ENCODE measurements around the gene RPP25L.
A peak's percentile ranks its signal among the peaks of the same experiment; 100 is the strongest.

Gene RPP25L

DNA sequence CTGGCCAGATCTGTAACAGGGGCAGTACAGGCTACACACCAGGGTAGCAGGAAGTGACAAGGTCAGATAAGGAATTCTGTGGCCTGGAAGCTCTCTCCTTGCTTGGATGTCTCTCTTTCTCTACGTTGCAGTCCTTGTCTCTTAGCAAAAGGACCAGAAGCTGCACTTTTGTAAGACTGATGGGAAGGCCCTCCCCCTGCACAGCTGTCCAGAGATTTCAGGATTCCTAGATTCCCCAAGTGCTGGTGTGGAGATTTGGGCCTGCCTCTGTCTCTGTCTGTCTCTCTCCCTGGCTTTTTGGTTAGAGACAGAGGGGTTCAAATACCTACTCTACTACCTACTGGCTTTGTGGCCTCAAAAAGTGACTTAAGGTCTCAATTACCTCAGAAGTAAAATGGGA, 12.4 kb downstream of the RPP25L start:
- Histone ChIP-seq H3K27me3 (ENCODE audit: control insufficient read depth in 2 of 2, insufficient read depth in 2 of 2, low read length in 2 of 2) (no peaks in the 10 kb centered on the region), H3K36me3 (ENCODE audit: control insufficient read depth in 2 of 2, insufficient read depth in 2 of 2, low read length in 2 of 2) (no peaks in the 10 kb centered on the region), H3K9ac (ENCODE audit: low read depth in 1 of 2, low read length in 2 of 2) (no peak overlapping the region), H3K4me1 (ENCODE audit: control insufficient read depth in 2 of 2, insufficient read depth in 2 of 2, low read length in 2 of 2) (no peaks in the 10 kb centered on the region), H3K9me3 (ENCODE audit: control insufficient read depth in 2 of 2, low read length in 2 of 2) (no peaks in the 10 kb centered on the region), H3K4me3 (ENCODE audit: low read length in 2 of 2) (no peak overlapping the region), H3K27ac (ENCODE audit: low read depth in 2 of 2, low read length in 2 of 2) (no peak overlapping the region)

DNA sequence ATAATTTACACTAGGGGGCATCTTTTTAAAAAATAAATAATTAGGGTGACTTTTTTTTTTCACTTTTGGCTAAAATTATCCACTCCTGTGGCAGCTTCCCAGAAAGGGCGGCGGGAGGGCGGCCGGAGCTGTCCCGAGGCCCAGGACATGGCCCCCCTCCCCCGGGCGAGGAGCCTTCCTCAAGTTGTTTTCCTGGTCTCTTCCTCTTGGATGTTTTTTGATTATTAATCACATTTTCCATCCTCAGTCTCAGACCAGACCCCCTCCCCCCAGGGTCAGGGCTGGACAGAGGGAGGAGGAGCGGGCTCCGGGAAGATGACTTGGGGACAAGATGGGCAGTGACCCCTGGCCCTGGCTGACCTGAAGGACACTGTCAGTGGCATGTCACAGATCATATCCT, 17.7 kb downstream of the RPP25L start:
- no peaks in the 10 kb centered on the region for H3K36me3 ChIP-seq (ENCODE audit: control insufficient read depth in 2 of 2, insufficient read depth in 2 of 2, low read length in 2 of 2)
- H3K4me1 ChIP-seq (ENCODE audit: control insufficient read depth in 2 of 2, insufficient read depth in 2 of 2, low read length in 2 of 2), result peaks cover 17 to 19% of the 10 kb centered on the region in 2 donors
- H3K27ac ChIP-seq (ENCODE audit: low read depth in 2 of 2, low read length in 2 of 2), result no peak overlapping the region
- no peak overlapping the region for H3K4me3 ChIP-seq (ENCODE audit: low read length in 2 of 2)
- H3K27me3 ChIP-seq (ENCODE audit: control insufficient read depth in 2 of 2, insufficient read depth in 2 of 2, low read length in 2 of 2), result peaks cover 15 to 25% of the 10 kb centered on the region in 2 donors
- no peak overlapping the region for H3K9ac ChIP-seq (ENCODE audit: low read depth in 1 of 2, low read length in 2 of 2)
- no peaks in the 10 kb centered on the region for H3K9me3 ChIP-seq (ENCODE audit: control insufficient read depth in 2 of 2, low read length in 2 of 2)

DNA sequence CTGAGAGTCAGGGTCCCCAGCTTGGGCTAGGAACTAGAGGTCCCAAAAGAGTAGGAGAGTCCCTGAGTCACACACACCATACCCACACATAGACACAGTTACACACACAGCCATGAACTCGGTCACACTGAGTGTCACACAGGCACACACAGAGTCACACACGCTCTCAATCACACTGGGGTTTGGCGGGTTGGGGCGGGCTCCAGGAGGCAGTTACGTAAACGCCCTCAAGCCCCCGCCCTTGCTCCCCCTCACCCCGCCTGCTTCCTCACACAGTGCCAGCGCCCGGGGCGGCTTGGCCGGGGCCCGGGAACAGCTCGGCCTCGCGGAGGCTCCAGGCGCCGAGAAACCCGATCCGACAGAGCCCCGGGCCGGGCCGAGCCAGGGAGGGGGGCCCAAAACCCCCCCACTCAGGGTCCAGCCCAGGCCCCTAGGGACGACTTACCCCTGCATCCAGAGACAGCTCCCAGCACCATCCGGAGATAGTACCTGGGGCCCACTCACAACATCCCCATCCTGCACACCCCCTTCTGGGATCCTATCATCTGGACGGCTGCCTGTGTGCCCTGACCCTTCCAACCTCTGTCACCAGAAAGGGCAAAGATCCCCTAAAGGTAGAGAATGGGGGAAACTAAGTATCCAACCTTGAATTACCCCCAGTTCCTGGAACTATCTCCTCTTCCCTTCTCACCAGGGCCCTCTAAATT, 18.8 kb downstream of the RPP25L start:
- H3K36me3 ChIP-seq (ENCODE audit: control insufficient read depth in 2 of 2, insufficient read depth in 2 of 2, low read length in 2 of 2), result no peaks in the 10 kb centered on the region
- H3K27me3 ChIP-seq (ENCODE audit: control insufficient read depth in 2 of 2, insufficient read depth in 2 of 2, low read length in 2 of 2), result peaks cover 25 to 36% of the 10 kb centered on the region in 2 donors
- H3K9me3 ChIP-seq (ENCODE audit: control insufficient read depth in 2 of 2, low read length in 2 of 2), result no peaks in the 10 kb centered on the region
- peaks cover 17 to 21% of the 10 kb centered on the region in 2 donors for H3K4me1 ChIP-seq (ENCODE audit: control insufficient read depth in 2 of 2, insufficient read depth in 2 of 2, low read length in 2 of 2)
- no peak overlapping the region for H3K4me3 ChIP-seq (ENCODE audit: low read length in 2 of 2)
- no peak overlapping the region for H3K9ac ChIP-seq (ENCODE audit: low read depth in 1 of 2, low read length in 2 of 2)
- H3K27ac ChIP-seq (ENCODE audit: low read depth in 2 of 2, low read length in 2 of 2), result no peak overlapping the region

DNA sequence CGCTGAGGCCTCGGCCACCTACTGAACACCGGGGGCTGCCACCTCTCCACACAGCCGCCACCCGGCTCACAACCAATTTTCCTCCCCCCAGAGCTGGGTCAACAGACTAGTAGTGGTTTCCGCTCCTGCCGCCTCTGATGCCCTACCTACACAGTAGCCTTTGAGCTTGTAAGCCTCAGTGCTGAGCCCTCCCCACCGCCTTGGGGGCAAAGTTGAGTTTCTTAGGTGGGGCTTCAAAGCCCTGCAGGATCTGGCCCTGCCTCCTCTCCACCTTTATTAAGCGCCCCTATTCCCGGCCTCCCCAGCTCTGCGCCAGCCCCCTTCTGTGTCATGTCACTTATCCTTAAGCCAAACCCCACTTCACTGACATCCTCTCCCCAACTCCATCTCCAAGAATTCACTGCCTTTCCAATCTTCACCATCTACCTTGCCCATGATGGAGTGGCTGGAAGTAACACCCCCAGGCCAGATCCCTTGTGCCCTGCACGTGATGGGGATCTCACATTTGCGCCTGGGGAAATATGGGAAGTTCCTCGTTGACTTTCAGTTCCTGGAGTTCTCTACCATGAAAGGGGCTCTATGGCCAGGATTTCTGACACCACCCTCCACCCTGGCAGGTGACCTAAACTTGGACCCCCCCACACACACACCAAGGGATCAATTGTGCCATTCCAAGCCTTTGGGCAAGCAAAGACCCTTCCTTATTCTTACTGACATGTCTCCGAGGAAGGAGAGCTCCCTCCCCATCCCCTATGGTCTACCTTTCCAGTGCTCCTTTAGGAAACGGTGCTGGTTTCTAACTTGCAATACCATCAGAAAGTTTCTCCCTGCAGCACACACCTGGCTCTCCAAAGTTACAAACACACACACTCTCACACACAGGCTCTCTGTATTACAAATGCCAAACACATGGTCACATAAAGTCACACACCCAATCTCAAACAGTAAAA, 19.7 kb downstream of the RPP25L start:
- no peaks in the 10 kb centered on the region for H3K36me3 ChIP-seq (ENCODE audit: control insufficient read depth in 2 of 2, insufficient read depth in 2 of 2, low read length in 2 of 2)
- H3K27ac ChIP-seq (ENCODE audit: low read depth in 2 of 2, low read length in 2 of 2), result no peak overlapping the region
- no peaks in the 10 kb centered on the region for H3K9me3 ChIP-seq (ENCODE audit: control insufficient read depth in 2 of 2, low read length in 2 of 2)
- H3K27me3 ChIP-seq (ENCODE audit: control insufficient read depth in 2 of 2, insufficient read depth in 2 of 2, low read length in 2 of 2), result peaks cover 34 to 44% of the 10 kb centered on the region in 2 donors
- H3K4me3 ChIP-seq (ENCODE audit: low read length in 2 of 2), result no peak overlapping the region
- H3K4me1 ChIP-seq (ENCODE audit: control insufficient read depth in 2 of 2, insufficient read depth in 2 of 2, low read length in 2 of 2), result peaks cover 17 to 21% of the 10 kb centered on the region in 2 donors
- no peak overlapping the region for H3K9ac ChIP-seq (ENCODE audit: low read depth in 1 of 2, low read length in 2 of 2)

DNA sequence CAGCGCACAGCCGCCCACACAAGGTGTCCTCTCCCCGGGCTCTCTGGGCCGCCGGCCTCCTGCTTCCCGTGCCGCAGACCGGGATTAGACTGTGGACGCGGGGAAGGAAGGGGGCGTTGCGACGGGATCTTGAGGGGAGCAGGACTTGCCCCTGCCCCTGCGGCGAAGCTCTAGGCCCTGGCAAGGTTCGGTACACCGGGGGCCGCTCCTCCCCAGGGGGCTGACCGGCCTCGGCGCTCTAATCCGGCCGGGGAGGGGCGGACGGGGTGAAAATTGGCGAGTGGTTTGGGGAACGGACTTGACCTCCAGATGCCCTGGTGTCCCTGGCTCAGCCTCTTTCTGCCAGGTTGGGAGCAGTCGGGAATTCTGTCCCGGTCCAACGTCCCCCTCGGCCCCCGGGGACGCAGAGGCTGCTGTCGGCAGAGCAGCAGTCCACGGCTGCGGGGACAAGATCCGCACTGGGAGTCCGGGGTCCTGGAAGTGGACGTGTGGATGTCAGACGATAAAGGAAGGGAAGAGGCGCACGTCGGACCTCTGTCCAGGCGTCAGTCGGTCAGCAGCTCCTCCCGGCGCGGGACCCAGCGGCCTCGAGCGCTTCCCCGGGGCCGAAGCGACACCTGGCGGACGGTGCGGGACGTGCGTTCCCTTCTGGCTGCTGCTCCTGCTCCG, 20.5 kb downstream of the RPP25L start:
- Histone ChIP-seq H3K36me3 (ENCODE audit: control insufficient read depth in 2 of 2, insufficient read depth in 2 of 2, low read length in 2 of 2) (no peaks in the 10 kb centered on the region), H3K9ac (ENCODE audit: low read depth in 1 of 2, low read length in 2 of 2) (peak overlapping the region in 1 of 2 donors; percentile 13), H3K27ac (ENCODE audit: low read depth in 2 of 2, low read length in 2 of 2) (peak overlapping the region in 1 of 2 donors; percentile 5), H3K9me3 (ENCODE audit: control insufficient read depth in 2 of 2, low read length in 2 of 2) (no peaks in the 10 kb centered on the region), H3K27me3 (ENCODE audit: control insufficient read depth in 2 of 2, insufficient read depth in 2 of 2, low read length in 2 of 2) (peaks cover 42 to 53% of the 10 kb centered on the region in 2 donors), H3K4me3 (ENCODE audit: low read length in 2 of 2) (peak overlapping the region; percentile 49 to 56), H3K4me1 (ENCODE audit: control insufficient read depth in 2 of 2, insufficient read depth in 2 of 2, low read length in 2 of 2) (peaks cover 17 to 21% of the 10 kb centered on the region in 2 donors)

DNA sequence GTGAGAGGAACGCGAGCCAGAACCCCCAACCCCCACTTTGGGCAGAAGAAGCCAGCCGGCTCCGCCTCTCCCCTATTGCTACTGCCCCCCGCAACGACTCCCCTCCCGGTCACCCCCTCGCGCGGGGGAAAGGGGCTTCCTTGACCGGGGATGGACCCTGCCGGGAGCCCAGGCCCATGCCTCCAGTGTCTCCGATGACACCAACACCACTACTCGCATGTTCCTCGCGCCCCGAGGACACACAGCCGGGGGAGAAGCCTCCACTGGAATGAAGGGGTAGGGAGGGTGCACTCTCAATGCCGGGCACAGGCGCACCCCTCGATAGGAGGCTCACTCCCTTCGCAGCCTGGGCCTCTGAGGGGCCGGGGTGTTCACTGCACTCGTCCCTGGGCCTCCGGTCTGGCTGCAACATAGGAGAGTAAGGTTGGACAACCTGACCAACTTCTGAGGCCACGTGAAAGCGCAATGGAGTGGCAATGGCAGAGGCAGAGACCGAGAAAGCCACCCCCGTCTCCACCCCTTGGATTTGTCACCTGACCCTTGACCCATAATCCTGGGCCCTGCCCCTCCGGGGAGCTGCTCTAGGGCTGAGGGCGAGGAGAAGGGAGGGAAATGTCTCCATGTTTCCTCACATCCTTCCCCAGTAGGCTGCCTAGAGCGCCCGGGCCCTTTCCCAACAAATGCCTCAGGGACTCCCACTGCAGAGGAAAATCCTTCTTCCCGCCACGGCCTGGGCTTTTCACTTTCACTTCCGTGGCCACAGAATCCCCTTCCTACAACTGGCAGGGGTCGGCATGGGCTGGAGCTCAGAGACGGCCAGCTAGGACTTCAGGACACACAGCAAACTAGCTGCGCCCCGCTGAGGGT, 21.3 kb downstream of the RPP25L start:
- H3K27ac ChIP-seq (ENCODE audit: low read depth in 2 of 2, low read length in 2 of 2), result peak overlapping the region in 1 of 2 donors; percentile 58

DNA sequence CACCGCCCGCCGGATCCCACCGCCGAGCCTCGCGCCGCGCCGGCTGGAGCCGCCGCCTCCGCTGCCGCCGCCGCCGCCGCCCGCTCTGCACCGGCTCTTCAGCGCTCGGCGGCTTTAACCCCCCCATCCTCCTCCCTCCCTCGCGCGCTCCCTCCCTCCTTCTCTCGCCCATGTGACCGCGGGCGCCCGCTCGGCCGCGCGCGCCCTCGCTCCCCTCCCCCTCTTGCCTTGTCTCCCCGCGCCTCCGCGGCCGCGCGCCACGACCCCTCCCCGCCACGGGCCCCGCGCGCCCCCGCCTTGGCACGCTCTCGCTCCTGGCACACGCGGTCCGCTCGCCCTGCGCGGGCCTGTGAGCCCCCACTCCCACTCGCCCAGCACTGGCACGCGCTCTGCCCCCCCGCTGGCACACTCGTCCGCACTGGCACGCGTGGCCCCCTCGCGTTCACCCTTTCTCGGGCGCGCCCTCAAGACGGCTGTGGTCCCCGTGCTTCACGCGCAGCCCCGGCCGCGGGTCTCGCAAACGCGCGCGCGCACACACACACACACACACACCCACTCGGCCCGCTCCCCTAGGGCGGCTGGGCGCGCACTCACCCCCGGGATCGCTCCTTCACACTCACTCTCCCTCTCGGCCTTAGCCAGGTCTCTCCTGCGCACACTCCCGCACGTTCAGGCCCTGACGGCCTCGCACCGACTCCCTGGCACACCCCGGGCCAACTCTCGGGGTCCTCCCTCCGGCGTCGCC, 22.1 kb downstream of the RPP25L start, which contains the start of gene CNTFR:
Gene CNTFR, minus strand, starts transcription at position 89 of the 745 bp plus-strand sequence. CDS start 20,743 bp downstream, outside the sequence.
- Histone ChIP-seq H3K4me3 (ENCODE audit: low read length in 2 of 2) (peak within 1 kb of the TSS; percentile 56 to 58), H3K36me3 (ENCODE audit: control insufficient read depth in 2 of 2, insufficient read depth in 2 of 2, low read length in 2 of 2) (no peaks in the 10 kb centered on the region), H3K9me3 (ENCODE audit: control insufficient read depth in 2 of 2, low read length in 2 of 2) (no peaks in the 10 kb centered on the region), H3K9ac (ENCODE audit: low read depth in 1 of 2, low read length in 2 of 2) (peak within 1 kb of the TSS; percentile 2 to 18), H3K27ac (ENCODE audit: low read depth in 2 of 2, low read length in 2 of 2) (peak within 1 kb of the TSS in 1 of 2 donors; percentile 58), H3K4me1 (ENCODE audit: control insufficient read depth in 2 of 2, insufficient read depth in 2 of 2, low read length in 2 of 2) (peaks cover 17 to 21% of the 10 kb centered on the region in 2 donors), H3K27me3 (ENCODE audit: control insufficient read depth in 2 of 2, insufficient read depth in 2 of 2, low read length in 2 of 2) (peaks cover 56 to 67% of the 10 kb centered on the region in 2 donors)

More for the DNA sequence above, 21.3 kb downstream of the RPP25L start:
- Histone ChIP-seq H3K9ac (ENCODE audit: low read depth in 1 of 2, low read length in 2 of 2) (peak overlapping the region in 1 of 2 donors; percentile 18), H3K4me1 (ENCODE audit: control insufficient read depth in 2 of 2, insufficient read depth in 2 of 2, low read length in 2 of 2) (peaks cover 17 to 21% of the 10 kb centered on the region in 2 donors), H3K36me3 (ENCODE audit: control insufficient read depth in 2 of 2, insufficient read depth in 2 of 2, low read length in 2 of 2) (no peaks in the 10 kb centered on the region), H3K9me3 (ENCODE audit: control insufficient read depth in 2 of 2, low read length in 2 of 2) (no peaks in the 10 kb centered on the region), H3K27me3 (ENCODE audit: control insufficient read depth in 2 of 2, insufficient read depth in 2 of 2, low read length in 2 of 2) (peaks cover 48 to 60% of the 10 kb centered on the region in 2 donors), H3K4me3 (ENCODE audit: low read length in 2 of 2) (peak overlapping the region; percentile 49 to 56)

DNA sequence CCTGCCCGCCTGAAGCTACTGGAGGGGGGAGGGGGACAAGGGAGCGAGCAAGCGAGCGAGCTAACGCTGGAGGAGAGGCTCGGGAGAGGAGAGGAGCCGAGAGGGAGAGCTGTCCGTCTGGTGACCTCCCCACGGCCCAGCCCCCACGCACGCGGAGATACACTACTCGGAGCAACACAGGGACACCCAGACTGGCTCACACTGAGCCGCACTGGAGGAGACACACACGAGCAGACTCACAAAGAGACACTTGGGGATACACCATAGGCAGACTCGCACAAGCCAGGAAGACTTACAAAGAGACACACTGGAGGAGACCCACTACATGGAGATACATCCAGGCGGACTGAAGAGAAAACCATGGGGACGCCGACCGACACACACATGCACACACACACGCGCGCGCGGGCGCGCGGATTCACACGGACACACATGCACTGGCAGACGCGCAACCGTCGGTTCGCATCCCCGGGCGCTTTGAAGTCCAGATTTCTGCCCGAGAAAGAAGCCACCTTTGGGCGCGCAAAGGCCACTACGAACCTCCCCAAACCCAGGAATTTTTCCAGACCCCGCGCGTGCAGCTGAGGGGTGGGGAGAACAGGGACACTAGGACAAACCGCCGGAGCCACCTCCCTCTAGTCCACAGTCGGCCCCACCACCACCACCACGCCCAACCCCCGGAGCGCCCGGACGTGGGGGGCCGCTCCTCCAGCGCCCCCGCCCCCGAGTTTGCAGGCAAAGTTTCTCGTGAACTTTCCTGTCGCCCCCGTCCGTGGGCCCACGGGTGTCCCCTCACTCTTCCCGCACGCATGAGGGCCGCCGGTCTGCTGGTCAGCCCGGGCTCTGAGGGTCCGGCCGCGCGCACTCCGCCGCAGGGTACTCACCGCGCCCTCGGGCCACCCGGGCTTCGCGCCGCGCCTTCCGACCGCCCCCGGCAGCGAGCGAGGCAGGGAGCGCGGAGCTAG, 22.9 kb downstream of the RPP25L start:
- Histone ChIP-seq H3K4me1 (ENCODE audit: control insufficient read depth in 2 of 2, insufficient read depth in 2 of 2, low read length in 2 of 2) (peaks cover 17 to 21% of the 10 kb centered on the region in 2 donors), H3K4me3 (ENCODE audit: low read length in 2 of 2) (peak overlapping the region; percentile 47 to 58), H3K27ac (ENCODE audit: low read depth in 2 of 2, low read length in 2 of 2) (no peak overlapping the region), H3K27me3 (ENCODE audit: control insufficient read depth in 2 of 2, insufficient read depth in 2 of 2, low read length in 2 of 2) (peaks cover 64 to 71% of the 10 kb centered on the region in 2 donors), H3K9ac (ENCODE audit: low read depth in 1 of 2, low read length in 2 of 2) (peak overlapping the region in 1 of 2 donors; percentile 2), H3K36me3 (ENCODE audit: control insufficient read depth in 2 of 2, insufficient read depth in 2 of 2, low read length in 2 of 2) (no peaks in the 10 kb centered on the region), H3K9me3 (ENCODE audit: control insufficient read depth in 2 of 2, low read length in 2 of 2) (no peaks in the 10 kb centered on the region)

Data from mucosa of rectum (tissue), 2 donors.